HG02840 (cell line): Measurements from ENCODE around the gene MRPL37.
"Not testable (repeated sequence)": the region's sequence is repeated elsewhere in the genome, so short reads cannot be mapped to it uniquely, and the experiment has no call there.

Source experiments
- ATAC-seq: cut with Tn5 transposase; IDR thresholded peaks from one replicate; pipeline ENCODE4 v1.9.1; 2021; ENCODE audit warnings: mild to moderate bottlenecking, moderate library complexity, moderate number of reproducible peaks; ENCODE audit not compliant: unreplicated experiment, low FRiP score

The MRPL37 gene

DNA sequence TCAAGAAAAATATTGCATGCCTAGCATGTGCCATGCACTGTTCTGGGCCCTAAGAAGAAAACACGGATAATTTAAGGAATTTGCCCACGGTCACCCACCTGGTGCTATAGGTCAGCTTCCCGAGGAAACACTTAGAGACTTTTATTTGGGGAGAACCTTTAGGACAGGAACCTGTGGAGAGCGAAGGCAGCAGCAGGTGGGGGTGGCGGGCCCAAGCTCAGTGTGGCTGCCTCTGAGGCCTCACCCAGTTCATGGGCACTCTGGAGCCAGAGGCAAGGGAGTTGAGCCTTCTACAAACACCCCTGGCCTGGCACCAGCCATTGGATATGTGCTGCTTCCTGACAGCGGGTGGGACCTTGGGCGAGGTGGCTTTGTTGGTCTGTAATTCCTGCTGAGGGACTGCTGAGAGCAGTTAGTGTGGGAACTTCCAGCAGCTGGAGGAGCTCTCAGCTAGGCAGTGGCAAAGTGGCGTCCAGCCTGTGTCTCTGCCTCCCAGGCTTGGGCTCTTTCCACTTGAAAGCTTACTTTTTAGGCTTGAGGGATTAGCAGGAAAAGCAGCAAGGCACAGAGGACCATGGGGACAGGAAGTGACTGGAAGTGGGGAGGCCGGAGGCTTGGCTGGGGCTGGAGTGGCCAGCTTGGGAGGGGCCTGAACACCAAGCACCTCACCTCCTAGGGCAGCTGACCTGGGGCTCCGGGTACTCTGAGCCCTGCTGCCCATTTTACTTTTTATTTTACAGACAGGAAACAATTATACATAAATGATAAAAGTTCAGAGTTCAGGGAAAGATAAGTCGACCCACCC lies 19.1 kb downstream of the MRPL37 start:
- no peak for ATAC-seq

GRCh38 chr1:54219688-54220003 lies 19.7 kb downstream of the MRPL37 start:
- ATAC-seq, result no peak

DNA sequence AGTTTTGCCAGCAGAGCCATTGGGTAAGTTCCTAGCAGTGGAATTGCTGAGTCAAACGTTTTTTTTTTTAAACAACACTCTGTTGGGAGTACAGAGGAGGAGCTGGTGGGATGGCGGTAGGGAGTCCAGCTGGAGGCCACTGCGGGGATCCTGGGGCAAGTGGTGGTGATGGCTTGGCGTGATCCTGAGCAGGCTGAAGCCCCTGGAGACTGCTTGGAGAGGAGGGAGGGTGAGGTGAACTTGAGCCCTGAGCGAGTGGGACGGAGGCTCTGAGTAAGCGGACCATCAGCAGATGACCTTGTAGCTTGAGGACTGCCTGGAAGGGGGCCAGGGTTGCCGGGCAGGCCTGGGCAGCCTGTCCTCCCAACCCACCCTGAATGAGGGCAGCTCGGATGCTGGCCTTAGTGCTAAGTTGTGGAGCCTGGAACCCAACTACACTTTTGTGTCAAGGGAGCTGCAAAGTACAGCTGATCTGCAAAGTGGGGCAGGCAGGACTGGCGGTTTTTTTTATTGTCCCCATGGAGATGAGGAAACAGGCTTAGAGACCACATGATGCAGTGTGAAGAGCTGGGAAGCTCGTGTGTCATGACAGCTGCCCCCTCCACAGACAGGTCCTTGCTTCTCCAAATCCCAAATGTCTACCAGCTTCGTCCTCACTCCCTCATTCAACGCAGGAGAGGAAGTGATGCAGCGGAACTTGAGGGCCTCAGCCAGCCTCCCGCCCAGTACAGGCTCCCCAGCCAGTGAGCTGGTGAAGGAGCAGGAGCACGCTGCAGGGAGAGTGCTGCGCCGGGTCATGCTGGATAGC lies 20.2 kb downstream of the MRPL37 start:
- ATAC-seq, result no peak

DNA sequence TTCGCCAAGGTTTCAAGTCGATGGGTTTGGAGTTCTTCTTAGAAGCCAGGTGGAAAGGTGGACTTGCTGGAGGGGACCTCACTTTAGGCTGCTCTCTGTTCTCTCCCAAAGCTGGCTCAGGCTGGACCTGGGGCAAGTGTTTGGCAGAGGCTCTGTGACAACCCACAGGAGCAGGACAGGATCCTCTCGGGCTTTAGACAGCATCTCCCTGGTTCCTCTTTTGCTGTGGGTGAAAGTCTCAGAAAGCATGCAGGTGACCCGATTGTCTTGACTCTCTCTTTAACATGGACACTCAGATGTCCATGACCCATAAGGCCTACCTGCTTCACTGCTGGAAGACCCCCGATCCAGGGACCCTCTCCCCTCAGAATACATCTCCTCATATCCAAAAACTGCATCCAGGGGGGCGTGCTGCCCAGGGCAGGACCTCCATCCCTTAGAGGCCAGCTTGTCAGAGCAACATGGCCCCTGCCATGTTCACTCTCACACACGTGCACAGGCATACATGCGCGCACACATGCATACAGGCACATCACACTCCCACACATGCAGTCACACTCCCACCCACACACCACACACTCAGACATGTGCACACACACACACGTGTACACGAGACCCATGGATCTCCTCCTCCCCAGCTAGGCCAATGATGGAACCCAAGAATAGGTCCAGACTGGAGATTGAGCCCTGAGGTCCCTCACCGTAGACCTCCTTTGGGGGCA lies 21.3 kb downstream of the MRPL37 start:
- ATAC-seq, result no peak

- ATAC-seq, result no peak
Measured at GRCh38 chr1:54221867-54222484, 22.0 kb downstream of the MRPL37 start.

DNA sequence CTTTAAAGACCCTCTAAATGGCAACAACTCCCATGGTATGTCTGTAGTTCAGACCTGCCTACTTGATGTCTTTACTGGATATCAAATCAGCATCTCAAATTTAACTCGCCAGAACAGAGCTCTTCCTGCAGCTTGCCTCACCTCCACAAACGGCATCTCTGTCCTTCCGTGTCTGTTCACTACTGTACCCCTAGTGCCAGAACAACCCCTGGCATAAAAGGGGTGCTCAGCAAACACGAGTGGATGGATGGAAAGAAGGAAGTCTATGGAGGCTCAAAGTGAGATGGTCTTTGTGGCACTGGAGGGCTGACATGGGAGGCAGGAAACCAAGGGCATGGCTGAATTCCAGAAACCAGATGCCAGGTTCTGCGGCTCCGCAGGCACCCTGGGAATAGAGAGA lies 22.7 kb downstream of the MRPL37 start:
- no peak for ATAC-seq

- no peak for ATAC-seq
Measured at GRCh38 chr1:54223441-54224202, 23.7 kb downstream of the MRPL37 start.

DNA sequence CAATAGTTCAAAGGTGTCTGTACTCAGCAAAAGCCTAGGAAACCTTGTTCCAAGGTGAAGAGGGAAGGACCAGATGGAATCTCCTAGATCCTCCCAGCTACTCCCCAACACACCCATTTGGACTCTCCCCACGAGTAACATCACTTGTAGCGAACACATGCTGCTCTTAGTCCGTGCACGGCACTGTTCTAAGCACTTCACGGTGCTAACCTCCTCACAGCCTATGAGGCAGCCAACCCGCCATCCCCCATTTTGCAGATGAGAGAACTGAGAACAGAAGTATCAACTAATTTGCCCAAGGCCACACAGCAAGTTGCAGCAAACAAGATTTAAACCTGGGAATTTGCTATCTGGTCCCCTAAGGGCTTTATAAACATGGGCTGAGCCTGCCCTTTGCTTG lies 24.3 kb downstream of the MRPL37 start:
- no peak for ATAC-seq

DNA sequence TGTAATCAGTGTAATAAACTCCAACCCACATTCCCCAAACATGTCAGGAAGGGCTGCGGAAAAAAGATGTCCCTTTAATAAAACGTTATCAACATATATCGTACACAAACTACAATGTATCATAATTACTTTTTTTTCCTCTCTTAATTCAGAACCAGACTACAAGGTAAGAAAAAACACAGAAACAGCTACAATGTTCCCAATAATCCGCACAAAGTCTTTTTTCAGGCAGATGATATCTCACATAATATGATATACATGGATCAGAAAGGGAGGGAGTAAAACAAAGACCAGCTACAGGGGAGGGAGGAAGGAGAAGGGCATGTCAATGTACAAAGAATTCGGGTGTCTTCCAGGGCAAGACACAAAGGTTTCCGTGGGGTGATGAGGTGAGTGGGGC lies 25.4 kb downstream of the MRPL37 start:
- ATAC-seq, result no peak

DNA sequence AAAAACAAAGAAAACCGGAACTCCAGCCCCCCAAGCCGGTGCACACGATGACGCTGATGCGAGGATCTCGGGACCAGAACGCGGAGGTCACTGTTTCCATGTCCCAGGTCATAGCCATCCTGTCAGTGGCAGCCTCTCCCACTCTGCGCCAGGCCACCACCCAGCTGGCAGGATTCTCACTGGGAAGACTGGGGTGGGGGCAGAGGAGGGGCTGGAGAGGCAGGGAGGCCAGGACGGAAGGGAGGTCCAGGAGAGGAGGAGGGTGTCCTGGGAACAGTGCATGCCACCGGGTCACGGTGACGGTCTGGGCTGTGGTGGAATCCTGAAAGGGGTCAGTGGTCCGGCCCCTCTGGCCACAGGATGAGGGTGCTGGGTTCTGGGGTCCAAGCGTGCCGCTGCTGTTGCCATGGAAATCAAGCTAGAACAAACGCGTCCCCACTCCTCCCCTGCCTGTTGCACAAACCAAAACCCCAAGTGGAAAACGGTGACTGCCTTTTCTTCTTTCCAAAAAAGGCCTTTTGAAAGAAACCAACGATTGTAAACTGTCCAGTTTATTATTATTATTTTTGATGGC lies 26.1 kb downstream of the MRPL37 start:
- ATAC-seq, result no peak

DNA sequence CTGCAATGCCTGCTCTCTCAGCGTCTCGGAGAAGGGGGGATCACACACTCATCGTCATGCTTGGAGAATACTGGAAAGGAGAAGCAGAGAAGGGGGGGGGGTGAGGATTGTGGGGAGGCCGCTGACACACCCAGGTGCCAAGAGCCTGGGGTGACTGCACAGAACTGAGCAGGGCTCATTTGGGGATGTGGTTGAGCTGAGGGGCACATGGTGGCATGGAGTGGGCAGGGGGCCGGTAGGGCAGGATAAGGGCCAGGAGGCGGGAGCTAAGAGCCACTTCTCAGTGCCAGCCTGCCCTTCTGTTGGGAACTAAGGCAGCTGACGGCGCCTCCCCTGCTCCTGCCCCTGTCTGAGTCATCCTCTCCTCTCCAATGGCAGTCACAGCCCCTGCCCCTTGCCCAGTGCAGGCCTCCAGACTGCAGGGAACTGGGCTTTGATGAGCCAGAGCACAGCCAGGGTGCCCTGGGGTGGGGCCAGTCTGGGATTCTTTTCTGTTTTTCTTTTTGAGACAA lies 27.2 kb downstream of the MRPL37 start:
- ATAC-seq, result no peak

- ATAC-seq, result no peak
Measured at GRCh38 chr1:54227891-54228310, 27.9 kb downstream of the MRPL37 start.

DNA sequence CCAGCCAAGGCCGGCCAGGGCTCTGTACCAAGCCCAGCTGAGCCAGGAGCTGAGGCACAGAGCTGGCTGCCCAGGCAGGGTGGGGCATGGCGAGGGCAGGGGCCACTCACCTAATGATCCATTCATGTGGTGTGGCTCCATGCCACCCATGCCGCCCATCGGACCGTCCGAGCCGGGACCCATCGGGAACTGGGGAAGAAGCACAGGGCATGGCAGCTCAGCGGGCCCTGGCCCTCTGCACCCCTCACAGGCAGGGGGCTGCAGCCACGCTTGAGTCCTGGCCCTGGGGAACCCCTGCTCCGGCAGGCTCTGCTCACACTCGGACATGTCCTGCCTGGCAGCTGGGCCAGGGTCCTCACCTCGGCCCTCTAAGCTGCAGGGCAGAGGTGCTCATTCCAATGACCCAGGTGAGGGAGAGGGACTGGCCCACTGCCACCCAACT lies 28.7 kb downstream of the MRPL37 start:
- no peak for ATAC-seq

DNA sequence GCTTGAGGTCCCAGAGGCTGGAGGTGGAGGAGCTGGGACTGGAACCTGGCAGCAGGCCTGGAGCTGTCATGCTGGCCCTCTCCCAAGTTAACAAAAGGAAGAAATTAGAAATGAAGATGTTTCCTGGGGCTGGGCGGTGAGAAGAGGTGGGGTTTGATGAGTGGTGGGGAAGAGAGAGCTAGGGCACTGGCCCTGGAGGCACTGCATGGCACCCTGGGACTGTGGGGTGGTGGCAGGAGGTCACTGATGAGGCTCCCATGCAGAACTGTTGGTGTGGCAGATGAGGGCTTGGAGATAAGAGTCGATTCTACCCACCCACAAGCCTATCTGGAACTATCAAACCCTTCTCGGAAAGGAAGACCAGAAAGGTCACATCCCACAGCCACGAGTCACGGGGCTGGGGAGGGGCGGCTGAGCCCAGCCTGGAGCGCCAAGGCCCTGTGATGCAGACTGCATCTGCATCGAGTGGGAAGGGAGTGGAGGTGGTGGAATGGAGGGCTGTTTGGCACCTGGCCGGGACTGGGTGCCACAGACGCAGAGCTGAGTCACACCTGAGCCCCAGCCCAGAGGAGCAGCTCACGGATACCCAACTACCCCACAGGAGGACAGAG lies 29.4 kb downstream of the MRPL37 start:
- ATAC-seq, result no peak

DNA sequence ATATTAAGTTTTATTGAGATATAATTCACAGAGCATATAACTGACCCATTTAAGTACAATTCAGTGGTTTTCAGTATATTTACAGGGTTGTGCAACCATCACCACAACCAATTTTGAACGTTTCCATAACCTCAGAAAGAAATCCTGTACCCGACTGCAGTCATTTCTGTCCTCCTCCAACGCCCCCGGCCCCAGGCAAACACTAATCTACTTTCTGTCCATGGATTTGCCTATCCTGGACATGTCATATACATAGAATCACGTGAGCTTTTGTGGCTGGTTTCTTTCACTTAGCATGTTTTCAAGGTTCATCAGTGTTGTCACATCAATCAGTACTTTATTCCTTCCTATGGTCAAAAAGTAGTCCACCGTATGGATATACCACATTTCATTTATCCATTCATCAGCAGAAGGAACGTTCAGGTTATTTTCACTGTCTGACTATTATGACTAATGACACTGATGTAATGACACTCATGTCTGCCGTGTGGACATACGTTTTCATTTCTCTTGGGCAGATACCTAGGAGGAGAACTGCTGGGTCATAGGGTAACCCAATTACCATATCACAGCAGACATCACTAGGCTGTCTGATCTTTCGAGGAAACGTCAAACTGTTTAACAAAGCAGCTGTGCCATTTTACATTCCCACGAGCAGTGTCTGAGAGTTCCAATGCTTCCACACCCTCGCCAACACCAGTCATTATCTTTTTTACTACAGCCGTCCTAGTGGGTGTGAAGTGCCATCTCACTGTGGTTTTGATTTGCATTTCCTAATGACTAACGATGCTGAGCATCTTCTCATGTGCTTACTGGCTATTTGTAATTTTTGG lies 30.8 kb downstream of the MRPL37 start:
- ATAC-seq, result no peak

DNA sequence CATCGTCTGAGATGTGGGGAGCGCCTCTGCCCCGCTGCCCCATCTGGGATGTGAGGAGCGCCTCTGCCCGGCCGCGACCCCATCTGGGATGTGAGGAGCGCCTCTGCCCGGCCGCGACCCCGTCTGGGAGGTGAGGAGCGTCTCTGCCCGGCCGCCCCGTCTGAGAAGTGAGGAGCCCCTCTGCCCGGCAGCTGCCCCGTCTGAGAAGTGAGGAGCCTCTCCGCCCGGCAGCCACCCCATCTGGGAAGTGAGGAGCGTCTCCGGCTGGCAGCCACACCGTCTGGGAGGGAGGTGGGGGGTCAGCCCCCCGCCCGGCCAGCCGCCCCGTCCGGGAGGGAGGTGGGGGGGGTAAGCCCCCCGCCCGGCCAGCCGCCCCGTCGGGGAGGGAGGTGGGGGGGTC lies 33.2 kb downstream of the MRPL37 start:
- not testable (repeated sequence) for ATAC-seq

- ATAC-seq, result no peak
Measured at GRCh38 chr1:54234284-54234683, 34.3 kb downstream of the MRPL37 start.

DNA sequence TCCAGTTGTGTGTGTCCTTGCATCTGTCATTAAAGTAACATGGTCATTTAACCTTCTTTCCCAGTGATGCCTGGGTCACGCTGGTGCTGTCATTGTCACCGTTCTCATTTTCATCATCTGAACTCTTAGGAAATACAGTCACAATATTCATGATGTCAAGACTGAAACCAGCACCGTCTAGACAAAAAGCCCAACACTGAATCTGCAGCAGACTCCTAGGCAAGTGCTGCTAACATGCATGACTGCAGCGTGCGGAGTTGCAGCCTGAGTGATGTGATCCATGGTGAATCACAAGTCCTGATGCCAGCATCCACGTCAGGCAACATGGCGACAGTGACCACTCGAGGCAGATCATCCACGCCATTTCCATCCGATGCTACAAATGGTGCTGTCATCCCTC lies 37.6 kb downstream of the MRPL37 start:
- no peak for ATAC-seq
